Mesodermal cell (in vitro differentiated cells): ENCODE data around the gene MYO18A.

ENCODE experiments used
- H3K27ac ChIP-seq: 2 replicates; pipeline ENCODE4 v1.7.0; 2013; ENCODE audit warnings: mild to moderate bottlenecking, low read depth, low read length, moderate library complexity; ENCODE audit not compliant: severe bottlenecking
- H3K36me3 ChIP-seq: 2 replicates; pipeline ENCODE4 v1.7.1; 2013; ENCODE audit warnings: mild to moderate bottlenecking, low read length, moderate library complexity; ENCODE audit not compliant: control insufficient read depth, insufficient read depth
- H3K4me1 ChIP-seq: one replicate; pipeline ENCODE4 v1.7.1; 2013; ENCODE audit warnings: mild to moderate bottlenecking, low read length; ENCODE audit not compliant: insufficient read depth, control insufficient read depth, poor library complexity, severe bottlenecking
- H3K4me3 ChIP-seq: 2 replicates; pipeline ENCODE4 v1.7.0; 2013; ENCODE audit warnings: low read length, control low read depth, mild to moderate bottlenecking; ENCODE audit not compliant: insufficient read depth, poor library complexity, severe bottlenecking; ENCODE audit errors: extremely low read depth
- H3K9me3 ChIP-seq: 2 replicates; pipeline ENCODE4 v1.7.1; 2013; ENCODE audit warnings: mild to moderate bottlenecking, low read length, moderate library complexity; ENCODE audit not compliant: control insufficient read depth
- WGBS, 2 experiments: methylation state at CpG; one replicate each; pipeline ENCODE4 v1.1.5; 2013; ENCODE audit warnings: missing lambda C conversion rate in 2 of 2; ENCODE audit not compliant: insufficient coverage in 2 of 2; 5-methylcytosine and 5-hydroxymethylcytosine counted together

Gene MYO18A

GRCh38 chr17:29048440-29049368 is 131.5 kb downstream of the MYO18A start:
- Histone ChIP-seq H3K4me3 (no peak overlapping the region), H3K36me3 (no peaks in the 10 kb centered on the region), H3K27ac (peak overlapping the region; percentile 75), H3K4me1 (peaks cover 9% of the 10 kb centered on the region), H3K9me3 (no peaks in the 10 kb centered on the region)
- 45 to 53% methylated on average over 5 of the region's 10 CpGs for WGBS, 2 experiments

- H3K4me1 ChIP-seq, result peaks cover 16% of the 10 kb centered on the region
Measured at GRCh38 chr17:29046473-29046839, 133.7 kb downstream of the MYO18A start.

GRCh38 chr17:29045734-29046472 is 134.3 kb downstream of the MYO18A start:
- 93 to 97% methylated on average over 4 to 6 of the region's 7 CpGs for WGBS, 2 experiments
- H3K4me1 ChIP-seq, result peaks cover 16% of the 10 kb centered on the region
- H3K36me3 ChIP-seq, result no peaks in the 10 kb centered on the region
- H3K4me3 ChIP-seq, result no peak overlapping the region
- H3K27ac ChIP-seq, result no peak overlapping the region
- H3K9me3 ChIP-seq, result no peaks in the 10 kb centered on the region

More at GRCh38 chr17:29046473-29046839, 133.7 kb downstream of the MYO18A start:
- H3K4me3 ChIP-seq, result no peak overlapping the region
- no peaks in the 10 kb centered on the region for H3K36me3 ChIP-seq
- H3K27ac ChIP-seq, result no peak overlapping the region
- 84 to 95% methylated on average over 4 to 5 of the region's 5 CpGs for WGBS, 2 experiments
- H3K9me3 ChIP-seq, result no peaks in the 10 kb centered on the region

GRCh38 chr17:29045026-29045425 is 135.2 kb downstream of the MYO18A start:
- Histone ChIP-seq H3K4me3 (no peak overlapping the region), H3K27ac (no peak overlapping the region), H3K36me3 (no peaks in the 10 kb centered on the region), H3K4me1 (peaks cover 22% of the 10 kb centered on the region), H3K9me3 (no peaks in the 10 kb centered on the region)
- whole genome bisulfite sequencing, 2 experiments, result 100% methylated on average over 3 to 4 of the region's 4 CpGs

- 96 to 100% methylated on average over 1 to 3 of the region's 3 CpGs for WGBS, 2 experiments
- H3K36me3 ChIP-seq, result no peaks in the 10 kb centered on the region
- H3K4me1 ChIP-seq, result peaks cover 27% of the 10 kb centered on the region
- H3K9me3 ChIP-seq, result no peaks in the 10 kb centered on the region
- no peak overlapping the region for H3K4me3 ChIP-seq
- H3K27ac ChIP-seq, result no peak overlapping the region
Measured at GRCh38 chr17:29043539-29044145, 136.6 kb downstream of the MYO18A start.

- Histone ChIP-seq H3K36me3 (no peaks in the 10 kb centered on the region), H3K4me1 (peaks cover 30% of the 10 kb centered on the region), H3K9me3 (no peaks in the 10 kb centered on the region), H3K4me3 (no peak within 1 kb of the TSS), H3K27ac (no peak within 1 kb of the TSS)
- WGBS, 2 experiments, result 27 to 36% methylated on average over 8 to 13 of the region's 13 CpGs
Measured at GRCh38 chr17:29042679-29043538, 137.3 kb downstream of the MYO18A start, which contains the start of gene PIPOX. TSS of gene PIPOX (plus strand) at chr17:29043141. CDS start at chr17:29043226, 85 bp downstream.

GRCh38 chr17:29042026-29042678 is 138.0 kb downstream of the MYO18A start:
- Histone ChIP-seq H3K4me1 (peaks cover 31% of the 10 kb centered on the region), H3K27ac (no peak overlapping the region)
- 60 to 65% methylated on average over 8 of the region's 11 CpGs for WGBS, 2 experiments

GRCh38 chr17:29041571-29041970 is 138.6 kb downstream of the MYO18A start:
- H3K4me1 ChIP-seq, result peaks cover 31% of the 10 kb centered on the region
- H3K4me3 ChIP-seq, result no peak overlapping the region
- H3K36me3 ChIP-seq, result no peaks in the 10 kb centered on the region
- H3K27ac ChIP-seq, result no peak overlapping the region
- 93 to 95% methylated on average over 2 to 3 of the region's 6 CpGs for WGBS, 2 experiments
- H3K9me3 ChIP-seq, result no peaks in the 10 kb centered on the region

More at GRCh38 chr17:29042026-29042678, 138.0 kb downstream of the MYO18A start:
- Histone ChIP-seq H3K4me3 (no peak overlapping the region), H3K9me3 (no peaks in the 10 kb centered on the region), H3K36me3 (no peaks in the 10 kb centered on the region)

GRCh38 chr17:29041091-29041490 is 139.1 kb downstream of the MYO18A start:
- 90% methylated on average over 2 of the region's 2 CpGs; no CpG with 5 or more reads in 1 of the 2 experiments for WGBS, 2 experiments
- H3K4me1 ChIP-seq, result peaks cover 31% of the 10 kb centered on the region

More at GRCh38 chr17:29041091-29041490, 139.1 kb downstream of the MYO18A start:
- Histone ChIP-seq H3K4me3 (no peak overlapping the region), H3K27ac (no peak overlapping the region), H3K9me3 (no peaks in the 10 kb centered on the region), H3K36me3 (no peaks in the 10 kb centered on the region)
